NK-92 (cell line): ENCODE results near the gene PTCRA.
"Not testable (repeated sequence)": the region's sequence is repeated elsewhere in the genome, so short reads cannot be mapped to it uniquely, and the experiment has no call there.

ENCODE experiments used
- DNase-seq: peaks from one replicate; lab custom pipeline; 2025; ENCODE audit not compliant: unreplicated experiment; lab: John Stamatoyannopoulos, UW

The PTCRA gene, protein sequence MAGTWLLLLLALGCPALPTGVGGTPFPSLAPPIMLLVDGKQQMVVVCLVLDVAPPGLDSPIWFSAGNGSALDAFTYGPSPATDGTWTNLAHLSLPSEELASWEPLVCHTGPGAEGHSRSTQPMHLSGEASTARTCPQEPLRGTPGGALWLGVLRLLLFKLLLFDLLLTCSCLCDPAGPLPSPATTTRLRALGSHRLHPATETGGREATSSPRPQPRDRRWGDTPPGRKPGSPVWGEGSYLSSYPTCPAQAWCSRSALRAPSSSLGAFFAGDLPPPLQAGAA

DNA sequence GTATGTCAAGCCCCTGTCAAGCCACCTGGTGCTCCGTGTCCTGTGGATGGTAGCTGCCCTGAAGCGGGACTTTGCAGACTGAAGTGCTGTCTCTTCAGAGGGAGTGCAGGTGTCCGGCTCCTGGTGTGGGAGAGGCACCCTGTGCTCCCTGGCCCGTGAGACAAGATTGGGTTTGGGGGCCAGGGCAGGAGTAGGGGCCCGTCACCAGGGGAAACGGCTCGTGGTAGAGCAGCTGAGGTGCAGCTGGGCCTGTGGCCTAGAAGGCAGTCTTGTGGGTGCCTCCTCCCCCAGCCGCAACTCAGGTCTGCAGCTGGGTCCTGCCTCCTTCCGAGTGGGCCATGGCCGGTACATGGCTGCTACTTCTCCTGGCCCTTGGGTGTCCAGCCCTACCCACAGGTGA lies at the start of gene PTCRA:
Gene PTCRA, plus strand, starts transcription at position 322 of the 400 bp plus-strand sequence. Its CDS starts 17 bp downstream, at position 339.
- no peak for DNase-seq

DNA sequence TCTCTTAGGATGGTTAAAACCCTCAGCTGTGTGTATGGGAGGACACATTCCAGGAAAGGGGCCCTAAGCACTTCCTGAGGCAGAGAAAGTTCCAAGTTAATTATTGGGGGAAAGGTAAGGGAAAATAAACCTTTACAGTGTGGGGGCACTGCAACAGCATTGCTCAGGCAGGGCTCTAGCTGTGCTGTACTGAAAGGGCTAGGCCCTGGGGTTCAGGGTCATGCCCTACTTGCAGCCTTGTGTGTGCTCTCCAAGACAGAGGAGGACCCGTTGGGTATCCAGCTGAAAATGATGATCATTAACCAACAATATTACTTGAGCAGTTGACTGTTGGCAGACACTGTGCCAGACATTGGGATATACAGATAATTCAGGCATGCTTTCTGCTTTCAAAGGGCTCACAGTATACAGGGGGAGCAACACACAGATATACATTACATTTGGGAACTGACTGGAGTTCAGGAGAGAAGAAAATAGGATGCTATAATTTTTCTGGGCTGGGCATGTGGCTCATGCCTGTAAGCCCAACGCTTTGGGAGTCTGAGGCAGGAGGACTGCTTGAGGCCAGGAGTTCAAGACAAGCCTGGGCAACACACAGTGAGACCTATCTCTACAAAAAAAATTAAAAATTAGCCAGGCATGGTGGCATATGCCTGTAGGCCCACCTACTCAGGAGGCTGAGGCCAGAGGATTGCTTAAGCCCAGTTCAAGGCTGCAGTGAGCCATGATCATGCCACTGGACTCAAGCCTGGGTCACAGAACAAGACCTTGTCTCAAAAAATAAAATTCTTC lies 45.5 kb upstream of the PTCRA start:
- no peak for DNase-seq

DNA sequence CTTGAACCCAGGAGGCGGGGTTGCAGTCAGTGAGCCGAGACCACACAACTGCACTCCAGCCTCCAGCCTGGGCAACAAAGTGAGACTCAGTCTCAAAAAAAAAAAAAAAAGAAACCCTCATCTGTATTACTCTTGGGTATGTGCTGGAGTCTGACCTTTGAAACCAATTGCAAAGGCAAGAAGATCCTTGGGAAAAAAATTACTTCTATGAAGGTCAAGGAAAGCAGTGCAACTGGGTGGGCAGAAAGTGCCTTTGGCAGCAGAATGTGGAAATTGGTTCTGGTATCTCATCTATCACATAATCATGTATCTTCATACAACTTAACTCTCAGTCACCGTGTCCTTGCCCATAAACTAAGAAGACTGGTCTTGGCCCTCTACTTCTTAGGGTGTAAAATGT lies 44.1 kb upstream of the PTCRA start:
- DNase-seq = no peak

DNA sequence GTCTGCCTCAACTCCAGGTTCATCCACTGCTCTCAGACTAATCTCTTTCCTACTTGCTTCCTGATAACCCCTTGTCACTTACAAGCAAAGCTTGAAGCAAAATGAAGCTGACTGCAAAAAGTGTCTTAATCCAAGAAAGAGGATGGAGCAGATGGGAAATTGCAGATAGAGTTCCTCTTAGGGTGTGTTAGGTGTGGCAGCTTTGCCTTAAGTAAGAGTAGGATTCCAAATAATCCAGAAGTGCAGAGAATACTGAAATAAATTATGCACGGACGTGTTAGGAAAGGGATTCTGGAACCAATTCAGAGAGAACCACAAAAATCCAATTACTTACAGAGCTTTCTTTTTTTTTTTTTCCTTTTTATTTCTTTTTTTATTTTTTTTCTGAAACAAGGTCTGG lies 42.5 kb upstream of the PTCRA start:
- no peak for DNase-seq

DNA sequence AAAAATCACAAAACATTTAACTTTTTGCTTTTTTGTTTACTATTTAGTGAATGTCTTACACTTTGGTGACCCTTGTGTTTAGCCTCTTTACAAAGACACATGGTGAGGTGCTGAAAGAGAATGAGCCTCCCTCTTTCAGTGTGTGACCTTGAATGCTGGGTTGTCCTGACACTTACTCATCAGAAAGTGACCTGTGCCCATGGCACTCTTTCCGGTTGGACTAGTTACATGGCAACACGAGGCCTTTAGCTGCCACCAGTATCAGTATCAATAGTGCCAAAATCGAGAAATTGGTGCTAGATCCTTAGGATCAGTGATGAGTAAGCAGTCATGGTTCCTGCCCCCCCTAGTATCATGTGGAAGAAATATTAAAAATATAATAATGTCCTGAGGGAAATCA lies 38.2 kb upstream of the PTCRA start:
- no peak for DNase-seq

DNA sequence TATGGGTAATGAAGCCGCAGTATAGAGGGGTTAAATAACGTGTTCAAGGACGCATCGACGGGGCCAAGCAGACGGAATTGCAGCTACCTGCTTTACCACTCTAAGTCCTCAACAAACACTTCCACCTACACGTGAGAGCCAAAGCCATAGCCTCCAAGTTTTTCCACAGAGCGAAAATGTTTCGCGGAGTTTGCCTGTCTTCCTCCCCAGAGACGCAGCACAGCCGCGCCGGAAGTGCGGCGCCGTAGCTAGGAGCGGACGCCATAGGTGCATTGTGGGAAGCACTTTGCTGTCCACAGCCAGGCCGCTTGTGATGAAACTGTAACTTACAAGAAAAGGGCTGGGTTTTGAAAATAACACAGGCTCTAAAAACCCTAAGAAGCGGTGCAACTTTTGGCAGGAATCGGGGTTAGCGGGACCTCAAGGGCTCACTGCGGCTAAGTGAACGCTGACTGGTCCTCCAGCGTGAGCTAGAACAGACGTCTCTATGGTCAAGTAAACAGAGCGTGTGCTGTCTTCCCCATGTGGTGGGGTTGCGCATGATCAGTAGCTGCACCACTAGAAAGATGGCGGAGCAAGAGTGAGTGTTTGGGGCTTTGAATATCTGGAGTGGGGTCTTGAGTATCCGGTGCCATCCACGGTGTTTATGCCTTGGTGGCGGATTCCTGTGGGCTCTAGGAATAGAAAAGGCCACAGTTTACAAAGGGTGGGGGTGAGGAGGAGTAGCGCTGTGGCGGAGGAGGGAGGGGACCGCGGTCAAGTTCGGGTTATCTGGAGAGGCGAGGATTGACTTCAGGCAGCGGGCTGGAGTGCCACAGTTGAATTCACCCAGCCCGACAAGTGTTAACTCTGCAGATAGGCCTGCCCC lies 36.2 kb upstream of the PTCRA start, which contains the start of gene RPL7L1:
Gene RPL7L1, plus strand, starts transcription at position 245 of the 868 bp plus-strand sequence. Its CDS starts 295 bp downstream, at position 540.
- DNase-seq = no peak

DNA sequence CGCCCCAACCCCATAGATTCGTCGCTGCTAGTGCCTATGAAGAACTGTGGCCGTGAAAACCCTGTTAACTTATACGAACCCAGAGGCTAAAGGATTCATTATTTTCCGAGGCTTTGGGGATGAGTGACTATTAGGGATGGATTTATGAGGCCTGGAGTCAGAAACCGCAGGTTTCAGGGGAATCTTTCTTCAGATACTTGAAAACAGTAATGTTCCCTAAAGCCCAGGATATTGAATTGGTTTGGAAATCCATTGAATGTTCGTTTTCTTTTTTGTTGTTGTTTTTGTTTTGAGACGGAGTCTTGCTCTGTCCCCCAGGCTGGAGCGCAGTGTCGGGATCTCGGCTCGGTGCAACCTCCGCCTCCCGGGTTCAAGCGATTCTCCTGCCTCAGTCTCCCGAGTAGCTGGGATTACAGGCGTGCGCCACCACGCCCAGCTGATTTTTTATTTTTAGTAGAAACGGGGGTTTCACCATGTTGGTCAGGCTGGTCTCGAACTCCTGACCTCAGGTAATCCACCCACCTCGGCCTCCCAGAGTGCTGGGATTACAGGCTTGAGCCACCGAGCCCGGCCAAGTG lies 35.5 kb upstream of the PTCRA start:
- not testable (repeated sequence) for DNase-seq

DNA sequence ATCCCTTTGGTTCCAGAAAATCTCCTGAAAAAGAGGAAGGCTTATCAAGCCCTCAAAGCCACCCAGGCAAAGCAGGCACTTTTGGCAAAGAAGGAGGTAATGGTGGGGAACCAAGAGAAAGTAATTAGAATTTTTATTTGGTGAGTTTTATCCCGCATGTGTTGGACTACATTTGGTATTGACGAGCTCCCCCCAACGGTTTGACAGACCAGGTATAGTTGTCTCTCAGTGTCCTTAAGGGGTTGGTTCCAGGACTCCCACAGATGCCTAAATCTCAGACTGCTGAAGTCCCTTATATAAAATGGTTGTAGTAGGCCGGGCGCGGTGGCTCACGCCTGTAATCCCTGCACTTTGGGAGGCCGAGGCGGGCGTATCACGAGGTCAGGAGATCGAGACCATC lies 35.0 kb upstream of the PTCRA start:
- DNase-seq = not testable (repeated sequence)

DNA sequence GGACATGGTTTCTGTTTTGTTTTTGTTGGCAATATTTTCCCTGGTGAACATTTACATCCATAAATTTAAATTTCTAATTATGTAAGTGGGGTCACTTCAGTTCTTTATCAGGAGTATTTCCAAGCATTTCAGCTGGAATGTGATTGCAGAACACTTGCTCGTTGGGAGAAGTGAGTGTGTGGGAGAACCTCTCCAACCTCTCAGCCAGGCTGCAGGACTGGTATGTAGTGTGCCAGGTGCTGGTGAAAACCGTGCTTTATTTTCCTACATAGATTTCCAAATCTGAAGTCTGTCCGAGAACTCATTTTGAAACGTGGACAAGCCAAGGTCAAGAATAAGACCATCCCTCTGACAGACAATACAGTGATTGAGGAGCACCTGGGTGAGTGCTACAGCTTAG lies 30.2 kb upstream of the PTCRA start:
- no peak for DNase-seq

DNA sequence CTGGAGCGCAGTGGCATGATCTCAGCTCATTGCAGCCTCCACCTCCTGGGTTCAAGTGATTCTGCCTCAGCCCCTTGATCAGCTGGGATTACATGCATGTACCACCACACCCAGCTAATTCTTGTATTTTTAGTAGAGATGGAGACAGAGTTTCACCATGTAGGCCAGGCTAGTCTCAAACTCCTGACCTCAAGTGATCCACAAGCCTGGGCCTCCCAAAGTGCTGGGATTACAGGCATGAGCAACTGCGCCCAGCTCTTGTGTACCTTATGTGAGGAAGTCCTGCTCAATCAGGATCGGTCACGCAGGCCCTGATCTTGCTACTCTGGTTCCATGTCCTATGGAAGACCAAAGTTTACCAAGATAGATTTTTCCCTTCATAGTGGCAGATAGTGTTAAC lies 27.7 kb upstream of the PTCRA start:
- DNase-seq = not testable (repeated sequence)

DNA sequence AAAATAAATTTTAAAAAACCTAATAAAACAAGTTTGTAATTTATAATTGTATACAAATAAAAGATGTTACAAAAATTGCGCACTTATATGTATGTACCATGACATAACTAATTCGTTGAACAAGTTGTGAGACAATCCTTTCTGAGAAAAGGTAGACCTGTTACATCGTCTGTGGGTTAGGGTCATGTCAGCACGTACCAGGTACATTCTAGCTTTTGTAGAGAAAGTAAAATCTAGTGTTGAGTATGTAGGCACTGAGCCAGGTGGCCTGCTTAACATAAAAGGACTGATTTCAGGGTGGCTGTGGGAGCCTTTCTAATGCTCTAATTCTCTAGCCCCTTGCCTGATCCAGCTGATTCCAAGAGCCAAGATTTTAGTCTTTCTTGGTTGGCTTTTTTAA lies 26.0 kb upstream of the PTCRA start:
- DNase-seq = no peak

DNA sequence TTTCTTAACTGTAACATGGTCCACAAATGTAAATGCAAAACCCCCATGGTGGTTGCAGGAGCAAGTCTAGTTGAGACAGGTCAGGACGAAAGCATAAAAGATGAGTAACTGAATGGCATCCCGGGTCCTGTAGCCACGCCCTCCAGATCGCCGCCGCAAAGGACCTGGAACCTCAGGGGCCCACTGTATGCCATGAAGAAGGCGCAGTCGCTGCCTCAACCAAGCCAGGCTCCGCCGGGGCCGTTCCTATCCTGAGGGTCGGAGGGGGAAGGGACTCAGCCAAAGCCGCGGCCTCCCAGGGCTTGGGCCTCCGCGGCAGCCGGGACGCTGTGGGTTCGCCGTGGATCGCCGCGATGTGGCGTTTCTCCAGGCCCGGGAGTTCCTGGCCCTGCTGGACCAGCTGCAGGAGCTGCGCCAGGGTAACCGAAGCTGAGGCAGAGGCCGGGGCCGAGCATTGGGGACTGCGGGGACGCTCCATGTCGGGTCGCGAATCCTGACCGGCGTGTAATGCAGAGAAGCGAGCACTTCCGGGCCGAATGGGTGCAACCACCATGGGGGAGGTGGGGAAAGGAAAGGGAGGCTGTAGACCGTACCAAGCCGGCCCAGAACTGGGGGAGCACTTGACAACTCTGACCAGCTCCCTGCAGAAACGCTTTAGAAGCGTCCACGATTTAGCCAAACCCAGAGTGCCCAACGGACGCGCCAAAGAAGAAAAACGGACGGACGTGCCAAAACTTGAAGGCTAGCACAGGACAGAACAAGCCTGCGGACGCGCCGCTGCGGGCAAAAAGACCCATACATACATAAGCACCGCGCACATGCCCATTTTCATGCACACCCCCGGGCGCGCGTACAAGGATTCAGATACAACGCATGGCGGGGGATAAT lies 25.3 kb upstream of the PTCRA start:
- peak; percentile 24 for DNase-seq

DNA sequence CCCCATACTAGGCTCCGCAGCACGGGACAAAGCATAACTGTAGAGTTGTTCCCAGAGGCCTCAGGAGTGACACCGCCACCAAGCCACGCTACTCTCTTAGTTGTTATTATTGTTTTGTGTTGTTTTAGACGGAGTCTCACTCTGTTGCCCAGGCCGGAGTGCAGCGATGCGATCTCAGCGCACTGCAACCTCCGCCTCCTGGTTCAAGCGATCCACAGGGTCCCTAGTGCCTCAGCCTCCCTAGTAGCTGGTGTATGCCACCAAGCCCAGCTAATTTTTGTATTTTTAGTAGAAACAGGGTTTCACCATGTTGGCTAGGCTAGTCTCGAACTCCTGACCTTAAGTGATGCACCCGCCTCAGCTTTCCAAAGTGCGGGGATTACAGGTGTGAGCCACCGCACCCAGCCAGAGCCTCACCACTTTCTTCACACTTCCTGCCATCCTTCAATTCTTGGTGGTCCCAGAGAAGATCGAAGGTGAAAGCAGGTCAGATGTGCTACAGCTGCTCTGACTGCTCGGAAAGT lies 24.6 kb upstream of the PTCRA start:
- no peak for DNase-seq

DNA sequence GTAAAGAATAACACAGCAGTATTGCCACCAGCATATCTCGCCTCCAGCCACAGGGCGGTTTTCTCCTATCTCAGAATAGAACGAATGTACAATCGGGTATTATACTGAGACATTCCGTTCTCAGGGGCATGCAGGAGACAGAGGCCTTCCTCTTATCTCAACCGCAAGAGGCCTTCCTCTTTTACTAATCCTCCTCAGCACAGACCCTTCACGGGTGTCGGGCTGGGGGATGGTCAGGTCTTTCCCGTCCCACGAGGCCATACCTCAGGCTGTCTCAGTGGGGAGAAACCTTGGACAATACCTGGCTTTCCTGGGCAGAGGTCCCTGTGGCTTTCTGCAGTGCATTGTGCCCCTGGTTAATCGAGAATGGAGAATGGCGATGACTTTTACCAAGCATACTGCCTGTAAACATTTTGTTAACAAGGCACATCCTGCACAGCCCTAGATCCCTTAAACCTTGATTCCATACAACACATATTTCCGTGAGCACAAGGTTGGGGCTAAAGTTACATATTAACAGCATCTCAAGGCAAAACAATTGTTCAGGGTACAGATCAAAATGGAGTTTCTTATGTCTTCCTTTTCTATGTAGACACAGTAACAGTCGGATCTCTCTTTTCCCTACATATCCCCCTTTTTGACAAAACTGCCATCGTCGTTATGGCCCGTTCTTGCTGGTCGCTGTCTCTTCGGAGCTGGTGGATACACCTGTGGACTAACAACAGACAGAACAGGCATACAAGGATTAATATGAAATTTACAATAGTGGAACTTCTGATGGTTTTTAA lies 21.6 kb upstream of the PTCRA start:
- not testable (repeated sequence) for DNase-seq

DNA sequence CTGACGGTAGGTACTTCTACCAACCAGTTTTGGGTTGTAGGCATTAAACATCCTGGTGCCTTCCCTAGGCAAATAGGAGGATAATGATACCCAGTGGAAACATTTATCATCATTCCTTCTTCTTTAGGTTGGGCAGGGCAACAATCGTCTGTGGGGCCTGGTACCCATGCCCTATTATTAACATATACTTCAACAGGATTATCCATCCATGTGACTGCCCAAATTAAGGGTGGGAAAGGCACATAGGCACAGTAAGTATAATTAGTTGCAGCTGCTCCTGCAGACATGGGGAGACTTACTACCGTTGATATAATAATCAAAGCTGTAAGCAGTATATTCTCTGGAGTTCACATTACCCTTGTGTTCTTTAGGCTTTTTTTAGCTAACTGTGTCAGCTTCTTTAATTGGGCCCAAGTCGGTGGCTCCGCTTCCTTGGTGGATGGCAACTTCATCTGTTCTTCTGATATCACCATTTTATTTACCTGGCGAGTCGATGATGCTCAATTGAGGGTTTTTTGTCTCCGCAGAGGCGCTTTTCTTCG lies 19.6 kb upstream of the PTCRA start:
- DNase-seq = no peak

DNA sequence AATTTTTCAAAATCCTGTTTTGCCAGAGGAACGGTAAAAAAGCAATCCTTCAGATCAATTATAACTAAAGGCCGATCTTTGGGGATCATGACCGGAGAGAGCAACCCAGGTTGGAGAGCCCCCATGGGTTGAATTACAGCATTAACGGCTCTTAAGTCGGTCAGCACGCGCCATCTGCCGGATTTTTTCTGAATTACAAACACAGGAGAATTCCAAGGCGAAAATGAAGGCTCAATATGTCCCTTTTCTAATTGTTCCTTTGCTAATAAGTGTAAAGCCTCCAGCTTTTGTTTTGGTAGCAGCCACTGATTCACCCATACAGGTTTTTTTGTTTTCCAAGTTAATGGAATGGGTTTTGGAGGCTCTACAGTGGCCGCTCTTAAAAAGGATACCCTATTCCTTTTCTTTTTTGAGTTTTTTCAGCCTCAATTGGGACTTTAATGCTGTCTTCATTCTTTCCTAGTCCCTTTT lies 16.9 kb upstream of the PTCRA start:
- peak; percentile 2 for DNase-seq

DNA sequence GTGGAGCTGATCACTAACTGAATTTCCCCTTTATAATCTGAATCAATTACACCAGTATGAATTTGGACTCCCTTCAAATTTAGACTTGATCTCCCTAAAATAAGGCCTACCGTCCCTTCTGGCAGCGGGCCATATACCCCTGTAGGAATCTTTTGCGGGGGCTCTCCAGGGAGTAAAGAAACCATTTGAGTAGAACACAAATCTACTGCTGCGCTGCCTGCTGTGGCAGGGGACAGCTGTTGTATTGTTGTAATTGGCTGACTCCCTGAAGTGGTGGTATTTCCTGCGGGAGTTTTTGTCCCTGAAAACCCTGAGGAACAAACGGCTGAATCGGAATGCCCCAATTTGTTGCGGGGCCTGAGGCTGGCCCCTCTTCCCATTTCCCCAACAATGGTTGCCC lies 16.0 kb upstream of the PTCRA start:
- no peak for DNase-seq

DNA sequence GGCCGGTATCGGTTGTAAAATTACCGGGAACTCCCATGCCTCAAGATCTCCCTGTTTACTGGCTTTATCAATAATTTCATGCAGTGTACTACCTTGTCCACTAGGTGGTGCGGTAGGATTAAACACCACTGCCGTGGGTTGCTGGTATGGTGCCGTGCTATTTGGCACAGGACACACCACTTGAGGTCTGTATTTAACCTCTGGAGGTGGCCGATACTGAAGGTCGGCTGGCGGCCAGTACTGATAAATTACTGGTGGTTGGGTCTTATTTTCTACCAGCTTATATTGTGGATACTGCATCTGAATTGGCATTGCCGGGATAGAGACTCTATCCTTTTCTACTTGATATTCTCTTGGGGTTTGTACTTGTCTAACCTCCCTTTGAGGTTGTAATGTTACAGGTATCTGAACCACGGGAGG lies 14.3 kb upstream of the PTCRA start:
- DNase-seq = peak; percentile 4
